Spleen (tissue), 11 donors: ENCODE measurements around the gene GABRG2. TPM values are rescaled to one million over a fixed set of nuclear protein-coding genes. Genes with fewer than 3 reads are reported as not detected.

ENCODE experiments used
- DNase-seq: peaks from one replicate; pipeline ENCODE4 v3.0.0-alpha.2; 2020
- H3K27ac ChIP-seq, 8 donors: fragments of 200-600 bp; sonication (generic) in 7 of 8; 1 replicate in 4 of 8; 2 replicates in 4 of 8; pipeline versions ENCODE4 v1.5.0 to v1.8.0; 2016 to 2021; ENCODE audit warnings: inconsistent platforms in 4 of 8, mild to moderate bottlenecking in 4 of 8, moderate library complexity in 1 of 8
- H3K27me3 ChIP-seq, 7 donors: fragments of 200-600 bp; sonication (generic) in 6 of 7; replicated peaks in 1 of 7; 1 replicate in 4 of 7; 2 replicates in 3 of 7; pipeline versions ENCODE4 v1.5.0 to v1.8.0; 2016 to 2021; ENCODE audit warnings: inconsistent platforms in 3 of 7, mild to moderate bottlenecking in 1 of 7
- H3K36me3 ChIP-seq, 6 donors: fragments of 200-600 bp; sonication (generic) in 5 of 6; 1 replicate in 4 of 6; 2 replicates in 2 of 6; pipeline versions ENCODE4 v1.5.0 to v1.8.0; 2016 to 2021; ENCODE audit warnings: inconsistent platforms in 2 of 6
- H3K4me1 ChIP-seq, 6 donors: fragments of 200-600 bp; sonication (generic) in 5 of 6; 1 replicate in 3 of 6; 2 replicates in 3 of 6; pipeline versions ENCODE4 v1.5.0 to v1.8.0; 2016 to 2021; ENCODE audit warnings: inconsistent platforms in 3 of 6
- H3K4me3 ChIP-seq, 8 donors: fragments of 200-600 bp; sonication (generic) in 7 of 8; 1 replicate in 4 of 8; 2 replicates in 4 of 8; pipeline versions ENCODE4 v1.5.0 to v1.8.0; 2016 to 2021; ENCODE audit warnings: inconsistent platforms in 4 of 8, mild to moderate bottlenecking in 4 of 8, moderate library complexity in 2 of 8
- H3K9me3 ChIP-seq, 8 donors: fragments of 200-600 bp; sonication (generic) in 7 of 8; 1 replicate in 4 of 8; 2 replicates in 4 of 8; pipeline versions ENCODE4 v1.5.0 to v1.8.0; 2016 to 2021; ENCODE audit warnings: inconsistent platforms in 4 of 8
- CTCF ChIP-seq, 11 experiments: fragments of 200-600 bp in 7 of 11; fragments of 450-650 bp in 4 of 11; sonication (generic) in 4 of 11; IDR thresholded peaks in 8 of 11; conservative IDR thresholded peaks in 3 of 11; 1 replicate in 7 of 11; 2 replicates in 4 of 11; pipeline versions ENCODE4 v1.4.0 to v1.8.0; 2016 to 2021; ENCODE audit warnings: antibody characterized with exemption in 11 of 11, inconsistent platforms in 4 of 11, mild to moderate bottlenecking in 1 of 11
- POLR2A ChIP-seq, 3 donors: fragments of 450-650 bp; IDR thresholded peaks; one replicate each; pipeline ENCODE4 v1.5.1; 2017; ENCODE audit warnings: antibody characterized with exemption in 3 of 3, mild to moderate bottlenecking in 1 of 3
- POLR2AphosphoS5 ChIP-seq, 3 donors: sonication (generic); formaldehyde crosslinking; IDR thresholded peaks; one replicate each; pipeline ENCODE4 v1.5.1; 2017; ENCODE audit warnings: antibody characterized with exemption in 3 of 3
- WGBS, 5 donors: extraction: QIAGEN DNeasy Blood & Tissue Kit in 3 of 5; methylation state at CpG; one replicate each; pipeline versions ENCODE4 v1.1.5 to v1.1.7; 2013 to 2018; 5-methylcytosine and 5-hydroxymethylcytosine counted together
- intact Hi-C: fragments of 100-400 bp; cut with DNase I; formaldehyde crosslinking; loops from one replicate; pipeline ENCODE4 v1.15.0; 2023; ENCODE audit warnings: low total_unique reads
- polyA plus RNA-seq, 3 donors: library from polyadenylated mRNA; stranded (reverse); fragments of 200-250 nt; gene quantifications; one replicate each; pipeline ENCODE4 v1.2.1, GENCODE V29; 2013
- total RNA-seq, 7 donors: library from RNA; depleted of rRNA in 3 of 7; stranded (reverse); fragments of >200 nt in 3 of 7; fragmentation: NEBNext Ultra II Directional in 4 of 7; extraction: Animal tissue kit (Norgen Biotek cat#: 25700) in 4 of 7; gene quantifications; one replicate each; pipeline versions ENCODE4 v1.1.0 to v1.2.1, GENCODE V29; 2016 to 2021
- donor health status: healthy with polysubstance abuse.
- donor health status: DM: no; HTN: no; CAD: no; lungs with moderate emphysema.
- donor health status: DM: no; HTN: no; CAD: no.
- donor health status: Bipolar disorder and iron deficiency.
- donor health status: healthy.
- donor health status: DM: no; HTN: no; CAD: no.
- donor health status: DM: yes; HTN: yes; CAD: no.

The GABRG2 gene
- total and polyA plus RNA-seq, 10 donors = 1.4 to 1.5 TPM; not detected in 8

- DNase-seq = no peak
- Histone ChIP-seq H3K27ac (no peak overlapping the region), H3K4me1 (no peaks in the 10 kb centered on the region), H3K27me3 (no peaks in the 10 kb centered on the region), H3K36me3 (no peaks in the 10 kb centered on the region), H3K4me3 (no peak overlapping the region), H3K9me3 (peaks cover 0 to 6% (median 0%) of the 10 kb centered on the region in 8 donors)
- TF ChIP-seq POLR2A (IDR thresholded peaks at IDR 0.05) (no peak), POLR2AphosphoS5 (IDR thresholded peaks at IDR 0.05) (no peak), CTCF (IDR thresholded peaks at IDR 0.05 in 8 of 11, conservative IDR thresholded peaks at IDR 0.05 in 3 of 11) (no peak)
- WGBS, 5 donors = 43 to 48% (median 45%) methylated on average over 6 of the region's 6 CpGs
- intact Hi-C loops = no loop called here
These were observed 106.9 kb downstream of the GABRG2 start for GRCh38 chr5:162174358-162174974.

GRCh38 chr5:162187371-162187770 is 119.8 kb downstream of the GABRG2 start:
- H3K27ac ChIP-seq = no peak overlapping the region
- DNase-seq = no peak
- no peaks in the 10 kb centered on the region for H3K4me1 ChIP-seq
- H3K9me3 ChIP-seq = peaks cover 0 to 17% (median 0%) of the 10 kb centered on the region in 8 donors
- H3K4me3 ChIP-seq = no peak overlapping the region
- intact Hi-C loops = no loop called here
- no peaks in the 10 kb centered on the region for H3K27me3 ChIP-seq
- TF ChIP-seq POLR2AphosphoS5 (IDR thresholded peaks at IDR 0.05) = no peak
- 71 to 81% (median 76%) methylated on average over 1 of the region's 1 CpG for WGBS, 5 donors
- H3K36me3 ChIP-seq = no peaks in the 10 kb centered on the region

- H3K36me3 ChIP-seq = no peaks in the 10 kb centered on the region
- no peaks in the 10 kb centered on the region for H3K27me3 ChIP-seq
- no peak overlapping the region for H3K4me3 ChIP-seq
- intact Hi-C loops = no loop called here
- no peak for DNase-seq
- WGBS, 5 donors = 63 to 73% (median 70%) methylated on average over 5 of the region's 5 CpGs
- H3K27ac ChIP-seq = no peak overlapping the region
- TF ChIP-seq POLR2A (IDR thresholded peaks at IDR 0.05) (no peak), POLR2AphosphoS5 (IDR thresholded peaks at IDR 0.05) (no peak), CTCF (IDR thresholded peaks at IDR 0.05 in 8 of 11, conservative IDR thresholded peaks at IDR 0.05 in 3 of 11) (no peak)
- H3K4me1 ChIP-seq = no peaks in the 10 kb centered on the region
- H3K9me3 ChIP-seq = peaks cover 0 to 12% (median 0%) of the 10 kb centered on the region in 8 donors
These were observed 122.1 kb downstream of the GABRG2 start for GRCh38 chr5:162189719-162190118.

- H3K9me3 ChIP-seq = peaks cover 0 to 6% (median 0%) of the 10 kb centered on the region in 8 donors
- 78 to 91% (median 83%) methylated on average over 6 of the region's 6 CpGs for WGBS, 5 donors
- no peaks in the 10 kb centered on the region for H3K27me3 ChIP-seq
- H3K4me3 ChIP-seq = no peak overlapping the region
- no peak for TF ChIP-seq CTCF (IDR thresholded peaks at IDR 0.05 in 8 of 11, conservative IDR thresholded peaks at IDR 0.05 in 3 of 11)
- no peak for TF ChIP-seq POLR2A (IDR thresholded peaks at IDR 0.05)
- no peak for TF ChIP-seq POLR2AphosphoS5 (IDR thresholded peaks at IDR 0.05)
- intact Hi-C loops = no loop called here
- DNase-seq = no peak
- H3K27ac ChIP-seq = no peak overlapping the region
- H3K36me3 ChIP-seq = no peaks in the 10 kb centered on the region
- no peaks in the 10 kb centered on the region for H3K4me1 ChIP-seq
These were observed 125.4 kb downstream of the GABRG2 start for GRCh38 chr5:162193012-162193411.
